ENCODE results near the gene SPTY2D1.
"Not testable (repeated sequence)": the region's sequence is repeated elsewhere in the genome, so short reads cannot be mapped to it uniquely, and the experiment has no call there.

SPTY2D1 gene

GRCh38 chr11:18634140-18635032, at the start of gene SPTY2D1:
Gene SPTY2D1 (minus strand): TSS chr11:18634342. CDS start chr11:18634257, 85 bp downstream.
- peak; percentile 81 to 90 for DNase-seq (ENCODE audit: low read depth in 2 of 2)

GRCh38 chr11:18682466-18682865, 48.3 kb upstream of the SPTY2D1 start:
- no peak for DNase-seq (ENCODE audit: low read depth in 2 of 2)

- not testable (repeated sequence) for DNase-seq (ENCODE audit: low read depth in 2 of 2)
Observed at GRCh38 chr11:18681949-18682348, 47.8 kb upstream of the SPTY2D1 start.

- no peak for DNase-seq (ENCODE audit: low read depth in 2 of 2)
Observed at GRCh38 chr11:18677560-18677959, 43.4 kb upstream of the SPTY2D1 start.

GRCh38 chr11:18676803-18677202, 42.7 kb upstream of the SPTY2D1 start:
- no peak for DNase-seq (ENCODE audit: low read depth in 2 of 2)

- DNase-seq (ENCODE audit: low read depth in 2 of 2) = not testable (repeated sequence)
Observed at GRCh38 chr11:18672209-18672608, 38.1 kb upstream of the SPTY2D1 start.

GRCh38 chr11:18671246-18671645, 37.1 kb upstream of the SPTY2D1 start:
- DNase-seq (ENCODE audit: low read depth in 2 of 2) = no peak

GRCh38 chr11:18669711-18670110, 35.6 kb upstream of the SPTY2D1 start:
- DNase-seq (ENCODE audit: low read depth in 2 of 2) = no peak

GRCh38 chr11:18669219-18669596, 35.1 kb upstream of the SPTY2D1 start:
- DNase-seq (ENCODE audit: low read depth in 2 of 2) = no peak

- DNase-seq (ENCODE audit: low read depth in 2 of 2) = no peak
Observed at GRCh38 chr11:18668131-18668530, 34.0 kb upstream of the SPTY2D1 start.

GRCh38 chr11:18665353-18665872, 31.3 kb upstream of the SPTY2D1 start:
- DNase-seq (ENCODE audit: low read depth in 2 of 2) = not testable (repeated sequence)

GRCh38 chr11:18657673-18658072, 23.5 kb upstream of the SPTY2D1 start:
- DNase-seq (ENCODE audit: low read depth in 2 of 2) = no peak

- DNase-seq (ENCODE audit: low read depth in 2 of 2) = peak in 1 of 2 donors; percentile 7
Observed at GRCh38 chr11:18650859-18651557, 16.9 kb upstream of the SPTY2D1 start.

- no peak for DNase-seq (ENCODE audit: low read depth in 2 of 2)
Observed at GRCh38 chr11:18650353-18650752, 16.2 kb upstream of the SPTY2D1 start.

- not testable (repeated sequence) for DNase-seq (ENCODE audit: low read depth in 2 of 2)
Observed at GRCh38 chr11:18643034-18643433, 8.9 kb upstream of the SPTY2D1 start.

GRCh38 chr11:18641677-18642076, 7.5 kb upstream of the SPTY2D1 start:
- DNase-seq (ENCODE audit: low read depth in 2 of 2) = no peak

GRCh38 chr11:18633256-18634139, 644 bp downstream of the SPTY2D1 start:
- no peak for DNase-seq (ENCODE audit: low read depth in 2 of 2)

GRCh38 chr11:18632841-18633240, 1.3 kb downstream of the SPTY2D1 start:
- no peak for DNase-seq (ENCODE audit: low read depth in 2 of 2)

- no peak for DNase-seq (ENCODE audit: low read depth in 2 of 2)
Observed at GRCh38 chr11:18624161-18624560, 10.0 kb downstream of the SPTY2D1 start.

GRCh38 chr11:18623707-18624106, 10.4 kb downstream of the SPTY2D1 start:
- no peak for DNase-seq (ENCODE audit: low read depth in 2 of 2)

- DNase-seq (ENCODE audit: low read depth in 2 of 2) = no peak
Observed at GRCh38 chr11:18618342-18619025, 15.7 kb downstream of the SPTY2D1 start.
